ENCODE results near the gene KCNK3. TPM values are rescaled to one million over a fixed set of nuclear protein-coding genes. Genes with fewer than 3 reads are reported as not detected.

Gene KCNK3
- total RNA-seq, 1 experiment from 2014 or later, result 0.09 TPM

DNA sequence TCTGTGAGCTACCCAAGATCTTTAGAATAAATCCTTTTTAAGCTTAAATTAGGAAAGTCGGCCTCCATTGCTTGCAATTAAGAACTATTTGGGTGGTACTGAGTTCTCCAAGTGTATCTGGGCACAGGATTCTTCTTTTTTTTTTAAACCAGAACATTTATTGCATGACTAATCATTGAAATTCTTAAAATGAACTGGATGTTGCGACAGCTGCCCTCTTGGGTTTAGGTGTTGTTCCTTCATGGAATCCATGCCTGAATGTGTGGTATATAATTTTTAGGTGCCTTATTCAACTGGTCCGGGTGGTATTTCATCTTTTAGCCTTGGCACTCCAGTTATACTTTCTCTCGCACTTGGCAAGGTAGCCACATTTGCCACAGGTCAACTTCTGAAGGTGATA, 14.5 kb upstream of the KCNK3 start:
- no peak for DNase-seq
- TF ChIP-seq, protein P1, sequence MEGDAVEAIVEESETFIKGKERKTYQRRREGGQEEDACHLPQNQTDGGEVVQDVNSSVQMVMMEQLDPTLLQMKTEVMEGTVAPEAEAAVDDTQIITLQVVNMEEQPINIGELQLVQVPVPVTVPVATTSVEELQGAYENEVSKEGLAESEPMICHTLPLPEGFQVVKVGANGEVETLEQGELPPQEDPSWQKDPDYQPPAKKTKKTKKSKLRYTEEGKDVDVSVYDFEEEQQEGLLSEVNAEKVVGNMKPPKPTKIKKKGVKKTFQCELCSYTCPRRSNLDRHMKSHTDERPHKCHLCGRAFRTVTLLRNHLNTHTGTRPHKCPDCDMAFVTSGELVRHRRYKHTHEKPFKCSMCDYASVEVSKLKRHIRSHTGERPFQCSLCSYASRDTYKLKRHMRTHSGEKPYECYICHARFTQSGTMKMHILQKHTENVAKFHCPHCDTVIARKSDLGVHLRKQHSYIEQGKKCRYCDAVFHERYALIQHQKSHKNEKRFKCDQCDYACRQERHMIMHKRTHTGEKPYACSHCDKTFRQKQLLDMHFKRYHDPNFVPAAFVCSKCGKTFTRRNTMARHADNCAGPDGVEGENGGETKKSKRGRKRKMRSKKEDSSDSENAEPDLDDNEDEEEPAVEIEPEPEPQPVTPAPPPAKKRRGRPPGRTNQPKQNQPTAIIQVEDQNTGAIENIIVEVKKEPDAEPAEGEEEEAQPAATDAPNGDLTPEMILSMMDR (conservative IDR thresholded peaks at IDR 0.05), result no peak
- Histone ChIP-seq H2BK15ac (ENCODE audit: low read depth, low read length) (no peak overlapping the region), H4K91ac (ENCODE audit: insufficient read length, low read depth, low read length) (no peak overlapping the region), H2BK20ac (ENCODE audit: low read depth, low read length, poor library complexity, severe bottlenecking) (no peak overlapping the region), H3K27ac (ENCODE audit: insufficient read length, low read depth, low read length) (no peak overlapping the region), H3K4me2 (ENCODE audit: insufficient read depth, insufficient read length, low read length) (no peak overlapping the region), H3K4me1 (ENCODE audit: insufficient read depth, low read length) (no peaks in the 10 kb centered on the region), H3T11ph (ENCODE audit: low read length) (no peak overlapping the region), H3K18ac (ENCODE audit: insufficient read length, low read depth, low read length) (no peak overlapping the region), H3K4ac (ENCODE audit: low read depth, low read length) (no peak overlapping the region), H3K23ac (ENCODE audit: insufficient read length, low read depth, low read length) (no peak overlapping the region), H4K8ac (replicated peaks; ENCODE audit: insufficient read length, low read depth, low read length) (no peak overlapping the region), H3K79me1 (ENCODE audit: insufficient read depth, low read depth, low read length, poor library complexity, severe bottlenecking) (no peaks in the 10 kb centered on the region), H3K23me2 (ENCODE audit: insufficient read length, low read depth, low read length, poor library complexity, severe bottlenecking) (no peaks in the 10 kb centered on the region), H3K9ac (ENCODE audit: extremely low read depth, insufficient read length, low read length) (no peak overlapping the region), H2BK5ac (ENCODE audit: insufficient read length, low read length) (no peak overlapping the region), H3K79me2 (ENCODE audit: insufficient read depth, low read length) (no peaks in the 10 kb centered on the region), H2BK120ac (ENCODE audit: low read depth, low read length, poor library complexity, severe bottlenecking) (no peak overlapping the region), H2AK5ac (ENCODE audit: insufficient read length, low read length) (no peak overlapping the region), H4K20me1 (ENCODE audit: control insufficient read depth, insufficient read depth, insufficient read length) (no peaks in the 10 kb centered on the region), H2BK12ac (ENCODE audit: insufficient read length, low read depth, low read length) (no peak overlapping the region), H4K5ac (ENCODE audit: insufficient read length, low read depth, low read length) (no peak overlapping the region), H3K27me3 (ENCODE audit: insufficient read depth, low read length) (no peaks in the 10 kb centered on the region), H3K9me3 (ENCODE audit: control insufficient read depth, low read depth, low read length) (no peaks in the 10 kb centered on the region), H3K14ac (ENCODE audit: insufficient read depth, low read length) (no peak overlapping the region), H3K56ac (ENCODE audit: insufficient read length, low read depth, low read length) (no peak overlapping the region), H2AFZ (ENCODE audit: low read length) (no peak overlapping the region)
- no peak overlapping the region for H3K27ac Mint-ChIP-seq
- peaks cover 0 to 7% (median 7%) of the 10 kb centered on the region in 3 experiments; a peak in 3 of 7 replicates for H3K36me3 Mint-ChIP-seq (ENCODE audit: insufficient read depth in 1 of 3, low read depth in 3 of 3)
- peaks cover 0 to under 1% of the 10 kb centered on the region in 2 experiments; a peak in 1 of 4 replicates for H3K4me1 Mint-ChIP-seq
- no CpG with 5 or more reads among the region's 4 CpGs for WGBS (ENCODE audit: extremely low coverage, insufficient read length, low lambda C conversion rate)
- peaks cover 48% of the 10 kb centered on the region for H3K27me3 Mint-ChIP-seq (ENCODE audit: low read depth)
- H3K9me3 Mint-ChIP-seq, result peaks cover 8 to 13% of the 10 kb centered on the region in 2 experiments; a peak in 3 of 5 replicates
- H3K4me3 Mint-ChIP-seq, result no peak overlapping the region

Measured in H9 (cell line).